ENCODE results near the gene PTCHD1. TPM values are rescaled to one million over a fixed set of nuclear protein-coding genes. Genes with fewer than 3 reads are reported as not detected.

The PTCHD1 gene
- total and polyA plus RNA-seq, 12 donors, result under 0.01 to 0.28 (median 0.03) TPM; not detected in 2

GRCh38 chrX:23364416-23364815 lies 29.8 kb downstream of the PTCHD1 start:
- 70 to 82% methylated on average over 3 of the region's 3 CpGs for WGBS, 2 donors
- ATAC-seq (no peak), DNase-seq (no peak)
- TF ChIP-seq, protein P1, sequence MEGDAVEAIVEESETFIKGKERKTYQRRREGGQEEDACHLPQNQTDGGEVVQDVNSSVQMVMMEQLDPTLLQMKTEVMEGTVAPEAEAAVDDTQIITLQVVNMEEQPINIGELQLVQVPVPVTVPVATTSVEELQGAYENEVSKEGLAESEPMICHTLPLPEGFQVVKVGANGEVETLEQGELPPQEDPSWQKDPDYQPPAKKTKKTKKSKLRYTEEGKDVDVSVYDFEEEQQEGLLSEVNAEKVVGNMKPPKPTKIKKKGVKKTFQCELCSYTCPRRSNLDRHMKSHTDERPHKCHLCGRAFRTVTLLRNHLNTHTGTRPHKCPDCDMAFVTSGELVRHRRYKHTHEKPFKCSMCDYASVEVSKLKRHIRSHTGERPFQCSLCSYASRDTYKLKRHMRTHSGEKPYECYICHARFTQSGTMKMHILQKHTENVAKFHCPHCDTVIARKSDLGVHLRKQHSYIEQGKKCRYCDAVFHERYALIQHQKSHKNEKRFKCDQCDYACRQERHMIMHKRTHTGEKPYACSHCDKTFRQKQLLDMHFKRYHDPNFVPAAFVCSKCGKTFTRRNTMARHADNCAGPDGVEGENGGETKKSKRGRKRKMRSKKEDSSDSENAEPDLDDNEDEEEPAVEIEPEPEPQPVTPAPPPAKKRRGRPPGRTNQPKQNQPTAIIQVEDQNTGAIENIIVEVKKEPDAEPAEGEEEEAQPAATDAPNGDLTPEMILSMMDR (IDR thresholded peaks at IDR 0.05), result no peak
- H3K9me3 ChIP-seq, result no peaks in the 10 kb centered on the region
- no peaks in the 10 kb centered on the region for H3K36me3 ChIP-seq
- intact Hi-C loops (cut with DNase I), result no loop called here
- peaks cover 0 to 13% (median 0%) of the 10 kb centered on the region in 7 donors for H3K27me3 ChIP-seq
- no peaks in the 10 kb centered on the region for H3K4me1 ChIP-seq
- H3K4me3 ChIP-seq, result no peak overlapping the region
- no peak overlapping the region for H3K27ac ChIP-seq

DNA sequence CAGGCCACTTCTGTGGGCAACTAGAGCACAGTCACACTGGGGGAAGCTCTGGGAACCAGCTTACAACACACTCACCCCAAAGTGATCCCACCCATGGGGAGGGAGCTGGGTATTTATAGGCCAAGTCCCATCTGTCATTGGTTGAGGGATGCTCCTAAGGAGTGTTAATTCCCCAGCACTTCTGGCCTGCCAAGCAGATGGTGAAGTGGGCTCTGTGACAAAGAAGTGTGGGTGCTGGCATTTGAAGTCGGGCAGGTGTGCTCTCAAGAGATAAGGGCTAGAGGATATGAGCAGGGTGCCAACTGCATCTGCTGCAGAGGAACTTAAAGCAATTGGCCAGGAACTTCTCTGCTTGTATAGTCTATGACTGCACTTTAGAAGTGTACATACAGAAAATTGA lies 30.9 kb downstream of the PTCHD1 start:
- no peaks in the 10 kb centered on the region for H3K4me1 ChIP-seq
- ATAC-seq (no peak), DNase-seq (no peak)
- intact Hi-C loops (cut with DNase I), result no loop called here
- peaks cover 0 to 16% (median 0%) of the 10 kb centered on the region in 7 donors for H3K27me3 ChIP-seq
- TF ChIP-seq, protein P1 (IDR thresholded peaks at IDR 0.05), result no peak
- H3K27ac ChIP-seq, result no peak overlapping the region
- H3K4me3 ChIP-seq, result no peak overlapping the region
- H3K36me3 ChIP-seq, result no peaks in the 10 kb centered on the region
- no peaks in the 10 kb centered on the region for H3K9me3 ChIP-seq
- WGBS, 2 donors, result 40 to 42% methylated on average over 1 of the region's 1 CpG

GRCh38 chrX:23366914-23367313 lies 32.3 kb downstream of the PTCHD1 start:
- intact Hi-C loops (cut with DNase I), result no loop called here
- WGBS, 2 donors, result 92 to 96% methylated on average over 4 of the region's 4 CpGs
- Histone ChIP-seq H3K4me3 (no peak overlapping the region), H3K4me1 (no peaks in the 10 kb centered on the region), H3K36me3 (no peaks in the 10 kb centered on the region), H3K27me3 (peaks cover 0 to 16% (median 0%) of the 10 kb centered on the region in 7 donors), H3K27ac (no peak overlapping the region), H3K9me3 (no peaks in the 10 kb centered on the region)
- TF ChIP-seq, protein P1 (IDR thresholded peaks at IDR 0.05), result no peak
- no peak for ATAC-seq
- no peak for DNase-seq

GRCh38 chrX:23369027-23369426 lies 34.4 kb downstream of the PTCHD1 start:
- H3K27ac ChIP-seq, result no peak overlapping the region
- peaks cover 0 to 21% (median 4%) of the 10 kb centered on the region in 9 donors for H3K4me1 ChIP-seq
- intact Hi-C loops (cut with DNase I), result no loop called here
- H3K4me3 ChIP-seq, result no peak overlapping the region
- WGBS, 2 donors, result 80% methylated on average over 6 of the region's 6 CpGs
- TF ChIP-seq, protein P1 (IDR thresholded peaks at IDR 0.05), result no peak
- H3K36me3 ChIP-seq, result no peaks in the 10 kb centered on the region
- H3K9me3 ChIP-seq, result no peaks in the 10 kb centered on the region
- ATAC-seq (no peak), DNase-seq (no peak)
- H3K27me3 ChIP-seq, result peaks cover 0 to 16% (median 0%) of the 10 kb centered on the region in 7 donors

All from heart right ventricle (tissue), 16 donors.